HepG2 (cell line): ENCODE results near the gene NME4. TPM values are rescaled to one million over a fixed set of nuclear protein-coding genes. Genes with fewer than 3 reads are reported as not detected.

Experiments
- AHDC1 ChIP-seq: sonication (generic); formaldehyde crosslinking; IDR thresholded peaks from 2 replicates; pipeline ENCODE4 v1.5.1; 2020; ENCODE audit warnings: mild to moderate bottlenecking, missing genetic modification reagents, borderline replicate concordance
- BRF2 ChIP-seq: sonication (generic); formaldehyde crosslinking; IDR thresholded peaks from 2 replicates; pipeline ENCODE4 v1.8.1; 2022; ENCODE audit warnings: mild to moderate bottlenecking, missing genetic modification reagents
- HIC2 ChIP-seq: sonication (generic); formaldehyde crosslinking; IDR thresholded peaks from 2 replicates; pipeline ENCODE4 v1.9.0; 2022; ENCODE audit warnings: low read depth, missing genetic modification reagents
- KAT2B ChIP-seq: fragments of 150-350 bp; IDR thresholded peaks from 2 replicates; pipeline ENCODE4 v1.6.1; 2014; ENCODE audit warnings: low read depth, low read length, borderline replicate concordance
- ZNF331 ChIP-seq: sonication (generic); formaldehyde crosslinking; IDR thresholded peaks from 2 replicates; pipeline ENCODE4 v1.4.0; 2020; ENCODE audit warnings: missing genetic modification reagents
- ZNF333 ChIP-seq: sonication (generic); formaldehyde crosslinking; IDR thresholded peaks from 2 replicates; pipeline ENCODE4 v1.4.0; 2020; ENCODE audit warnings: mild to moderate bottlenecking, missing genetic modification reagents, borderline replicate concordance
- ZNF574 ChIP-seq: sonication (generic); formaldehyde crosslinking; IDR thresholded peaks from 2 replicates; pipeline ENCODE4 v1.4.0; 2020; ENCODE audit warnings: missing genetic modification reagents
- ZNF619 ChIP-seq: sonication (generic); formaldehyde crosslinking; IDR thresholded peaks from 2 replicates; pipeline ENCODE4 v1.4.0; 2020; ENCODE audit warnings: mild to moderate bottlenecking, missing genetic modification reagents
- ZNF710 ChIP-seq: sonication (generic); formaldehyde crosslinking; IDR thresholded peaks from 2 replicates; pipeline ENCODE4 v1.5.0; 2020; ENCODE audit warnings: mild to moderate bottlenecking, missing genetic modification reagents, borderline replicate concordance
- polyA plus RNA-seq, 8 experiments: library from polyadenylated mRNA; depleted of rRNA in 3 of 8; stranded (reverse) in 7 of 8; unstranded in 1 of 8; fragments of >200 nt; fragmentation: Illumina TruSeq in 4 of 8; extraction: Trizol in 4 of 8; gene quantifications; 2 replicates each; pipeline versions ENCODE4 v1.2.1 to v1.2.3, GENCODE V29; 2011 to 2016; ENCODE audit warnings: low read depth in 4 of 8, missing spikeins in 1 of 8, mixed read lengths in 1 of 8; ENCODE audit not compliant: insufficient read depth in 1 of 8
- total RNA-seq, 5 experiments: library from RNA; depleted of rRNA; stranded (reverse); fragments of >200 nt; fragmentation: Illumina TruSeq; extraction: Trizol; gene quantifications; 2 replicates each; pipeline ENCODE4 v1.2.3, GENCODE V29; 2016; ENCODE audit warnings: low read depth in 1 of 5

The NME4 gene
- total and polyA plus RNA-seq, 2 of the 13 experiments (the other 11 are each of a cell fraction or from before 2014, with no cell fraction given): 121 to 263 TPM

GRCh38 chr16:379183-379960, 17.6 kb upstream of the NME4 start (continued):
- TF ChIP-seq AHDC1 (CRISPR knock-in tag) (no peak), HIC2 (CRISPR knock-in tag) (peak; percentile 85), ZNF574 (no peak), ZNF333 (no peak), BRF2 (CRISPR knock-in tag) (no peak), KAT2B (no peak), ZNF710 (CRISPR knock-in tag) (no peak), ZNF331 (CRISPR knock-in tag) (0 out of 2 replicates have a peak, but pooled peaks have one; percentile 39), ZNF619 (CRISPR knock-in tag) (no peak)
